RPMI8226 (cell line): Measurements from ENCODE around the gene DCP2.

Experiments used
- DNase-seq: peaks from one replicate; pipeline ENCODE4 v3.0.0-alpha.2; 2015

DCP2 gene

DNA sequence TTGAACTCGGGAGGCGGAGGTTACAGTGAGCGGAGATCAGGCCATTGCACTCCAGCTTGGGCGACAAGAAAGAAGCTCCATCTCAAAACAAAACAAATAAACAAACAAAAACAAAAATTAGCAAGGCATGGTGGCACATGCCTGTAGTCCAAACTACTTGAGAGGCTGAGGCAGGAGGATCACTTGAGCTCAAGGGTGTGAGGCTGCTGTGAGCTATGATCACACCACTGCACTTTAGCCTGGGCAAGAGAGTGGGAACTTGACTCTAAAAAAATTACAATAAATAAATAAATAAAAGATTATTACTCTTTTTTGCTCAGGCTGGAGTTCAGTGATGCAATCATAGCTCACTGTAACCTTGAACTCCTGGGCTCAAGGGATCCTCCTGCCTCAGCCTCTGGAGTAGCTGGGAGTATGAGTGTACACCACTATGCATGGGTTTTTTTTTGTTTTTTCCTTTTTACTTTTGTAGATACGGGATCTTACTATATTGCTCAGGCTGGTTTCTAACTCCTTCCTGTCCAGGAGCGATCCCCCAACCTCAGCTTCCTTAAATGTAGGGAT lies 9.0 kb upstream of the DCP2 start:
- DNase-seq: no peak

- no peak for DNase-seq
Measured at GRCh38 chr5:112968411-112969106, 8.0 kb upstream of the DCP2 start.

GRCh38 chr5:112971276-112971675 lies 5.3 kb upstream of the DCP2 start:
- no peak for DNase-seq

DNA sequence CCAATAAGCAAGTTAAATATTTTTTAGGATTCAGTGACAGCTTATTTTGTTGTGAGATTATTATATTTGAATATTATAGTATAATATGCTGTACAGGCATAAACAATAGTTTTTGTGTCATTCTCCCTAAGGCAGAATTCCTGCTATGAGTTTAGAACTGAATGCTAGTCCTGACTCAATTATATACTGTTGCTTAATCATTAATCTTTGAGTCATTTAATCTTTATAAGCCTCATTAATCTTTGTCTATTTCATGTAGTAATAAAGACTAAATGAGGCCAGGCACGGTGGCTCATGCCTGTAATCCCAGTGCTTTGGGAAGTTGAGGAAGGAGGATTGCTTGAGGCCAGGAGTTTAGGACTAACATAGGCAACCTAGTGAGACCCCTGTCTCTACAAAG lies 3.6 kb upstream of the DCP2 start:
- no peak for DNase-seq

DNA sequence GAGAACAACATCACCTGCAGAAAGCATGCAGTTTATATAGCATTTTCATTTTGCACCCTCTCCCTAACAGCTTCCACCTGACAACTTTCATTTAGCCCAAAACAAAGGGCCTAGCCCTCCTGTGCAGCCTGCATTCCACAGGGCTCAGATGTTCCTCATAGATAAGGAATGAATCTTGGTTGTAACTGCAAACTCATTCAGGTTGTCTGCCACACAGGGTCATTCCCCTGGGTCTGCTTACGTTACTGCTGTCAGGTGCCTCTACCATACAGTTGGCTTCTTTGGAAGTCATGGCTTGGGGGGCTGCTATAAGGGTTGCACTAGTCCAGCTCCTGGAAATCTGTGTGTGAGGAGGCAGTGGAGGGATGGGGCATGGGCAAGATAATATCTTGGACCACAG lies 2.7 kb upstream of the DCP2 start:
- no peak for DNase-seq

- DNase-seq: no peak
Measured at GRCh38 chr5:112974901-112975300, 1.7 kb upstream of the DCP2 start.

GRCh38 chr5:112975721-112976431 lies 722 bp upstream of the DCP2 start:
- DNase-seq: no peak

DNA sequence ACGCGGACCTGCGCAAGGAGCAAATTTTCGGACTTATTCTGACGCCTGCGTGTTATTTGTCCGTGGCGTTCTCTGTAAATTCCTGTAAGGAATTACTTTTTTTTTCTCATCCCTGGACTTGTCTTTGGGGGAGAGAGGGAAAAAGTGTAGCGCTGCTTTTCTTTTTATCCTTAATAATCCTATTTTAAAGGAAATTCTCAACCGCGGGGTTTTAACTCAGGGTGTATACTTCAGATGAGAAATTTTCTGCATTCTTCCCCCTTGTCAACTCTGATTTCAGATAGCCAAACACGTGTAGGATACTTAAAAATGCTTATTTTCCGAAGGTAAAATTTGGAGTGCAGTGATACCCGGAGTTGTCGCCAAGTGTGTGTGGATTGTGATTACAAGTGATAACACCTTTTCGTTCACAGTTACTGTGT lies 853 bp downstream of the DCP2 start:
- DNase-seq: peak; percentile 18

DNA sequence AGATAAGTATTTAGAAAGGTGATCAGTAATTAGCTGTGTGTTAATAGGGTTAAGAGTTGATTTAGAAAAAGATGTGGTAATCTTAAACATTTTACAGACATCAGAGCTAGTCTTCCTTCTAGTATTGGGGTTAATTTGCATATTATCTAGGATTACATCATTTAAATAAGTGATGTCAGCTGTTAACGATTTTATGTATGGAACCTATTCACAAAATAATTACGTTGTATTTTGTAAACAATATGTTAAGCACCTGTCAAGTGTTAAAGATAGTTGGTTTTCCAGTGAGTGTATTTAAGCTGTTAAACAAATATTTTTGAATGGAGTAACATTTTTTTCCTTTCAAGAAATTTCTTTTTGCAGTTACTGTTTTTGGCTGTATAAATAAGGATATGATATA lies 2.2 kb downstream of the DCP2 start:
- DNase-seq: no peak

- no peak for DNase-seq
Measured at GRCh38 chr5:112979723-112980122, 3.1 kb downstream of the DCP2 start.

- DNase-seq: no peak
Measured at GRCh38 chr5:112983363-112983762, 6.8 kb downstream of the DCP2 start.

DNA sequence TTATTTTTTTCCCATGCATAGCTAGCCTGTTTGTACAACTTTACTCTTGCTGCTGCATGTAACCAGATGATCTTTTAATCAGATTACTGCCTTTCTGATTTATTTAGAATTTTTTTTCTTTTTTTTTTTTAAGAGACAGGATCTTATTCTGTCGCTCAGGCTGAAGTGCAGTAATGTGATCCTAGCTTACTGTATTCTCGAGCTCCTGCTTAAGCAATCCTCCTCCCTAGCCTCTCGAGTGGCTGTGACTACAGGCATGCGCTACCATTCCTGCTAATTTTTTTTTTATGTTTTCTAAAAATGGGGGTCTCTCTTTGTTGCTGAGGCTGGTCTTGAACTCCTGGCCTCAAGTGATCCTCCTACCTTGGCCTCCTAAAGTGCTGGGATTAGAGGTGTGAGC lies 9.6 kb downstream of the DCP2 start:
- no peak for DNase-seq

- peak; percentile 75 for DNase-seq
Measured at GRCh38 chr5:112995764-112996618, 19.4 kb downstream of the DCP2 start.

GRCh38 chr5:112996830-112997374 lies 20.3 kb downstream of the DCP2 start:
- no peak for DNase-seq

DNA sequence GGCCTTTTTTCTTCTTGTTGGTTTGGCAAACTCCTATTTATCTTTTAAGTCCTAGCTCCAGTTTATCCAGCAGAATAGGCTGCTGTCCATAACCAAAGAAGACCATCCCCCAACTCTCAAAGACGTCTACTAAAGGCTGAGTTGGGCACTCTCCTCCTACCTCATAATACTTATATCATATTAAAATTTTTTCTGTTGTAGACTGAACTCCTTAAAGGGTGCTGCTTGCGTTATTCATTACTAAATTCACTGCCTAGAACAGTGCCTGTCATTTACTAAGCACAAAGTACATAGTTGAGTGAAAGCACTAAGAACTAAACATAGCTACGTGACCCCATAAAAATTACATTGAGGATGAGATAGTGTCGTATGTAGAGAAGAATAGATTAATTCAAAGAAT lies 21.7 kb downstream of the DCP2 start:
- DNase-seq: no peak

- DNase-seq: no peak
Measured at GRCh38 chr5:113000466-113000865, 23.9 kb downstream of the DCP2 start.

GRCh38 chr5:113002423-113002822 lies 25.8 kb downstream of the DCP2 start:
- no peak for DNase-seq

DNA sequence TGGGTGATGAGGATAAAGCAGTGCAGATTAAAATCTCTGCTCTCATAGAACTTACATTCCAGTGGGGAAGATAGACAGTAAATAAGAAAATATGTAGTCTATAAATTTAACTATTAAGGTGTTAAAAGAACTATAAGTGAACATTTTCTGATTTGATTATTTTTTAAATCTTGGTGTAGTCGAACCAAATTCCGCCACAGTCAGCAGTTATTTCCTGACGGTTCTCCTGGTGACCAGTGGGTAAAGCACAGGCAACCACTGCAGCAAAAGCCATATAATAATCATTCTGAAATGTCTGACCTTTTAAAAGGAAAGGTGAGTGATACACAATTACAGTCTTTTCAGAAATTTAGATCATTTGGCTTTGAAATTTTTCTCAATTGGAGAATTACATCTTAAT lies 27.2 kb downstream of the DCP2 start:
- no peak for DNase-seq

- no peak for DNase-seq
Measured at GRCh38 chr5:113005454-113005853, 28.9 kb downstream of the DCP2 start.

- no peak for DNase-seq
Measured at GRCh38 chr5:113017881-113018635, 41.5 kb downstream of the DCP2 start.

DNA sequence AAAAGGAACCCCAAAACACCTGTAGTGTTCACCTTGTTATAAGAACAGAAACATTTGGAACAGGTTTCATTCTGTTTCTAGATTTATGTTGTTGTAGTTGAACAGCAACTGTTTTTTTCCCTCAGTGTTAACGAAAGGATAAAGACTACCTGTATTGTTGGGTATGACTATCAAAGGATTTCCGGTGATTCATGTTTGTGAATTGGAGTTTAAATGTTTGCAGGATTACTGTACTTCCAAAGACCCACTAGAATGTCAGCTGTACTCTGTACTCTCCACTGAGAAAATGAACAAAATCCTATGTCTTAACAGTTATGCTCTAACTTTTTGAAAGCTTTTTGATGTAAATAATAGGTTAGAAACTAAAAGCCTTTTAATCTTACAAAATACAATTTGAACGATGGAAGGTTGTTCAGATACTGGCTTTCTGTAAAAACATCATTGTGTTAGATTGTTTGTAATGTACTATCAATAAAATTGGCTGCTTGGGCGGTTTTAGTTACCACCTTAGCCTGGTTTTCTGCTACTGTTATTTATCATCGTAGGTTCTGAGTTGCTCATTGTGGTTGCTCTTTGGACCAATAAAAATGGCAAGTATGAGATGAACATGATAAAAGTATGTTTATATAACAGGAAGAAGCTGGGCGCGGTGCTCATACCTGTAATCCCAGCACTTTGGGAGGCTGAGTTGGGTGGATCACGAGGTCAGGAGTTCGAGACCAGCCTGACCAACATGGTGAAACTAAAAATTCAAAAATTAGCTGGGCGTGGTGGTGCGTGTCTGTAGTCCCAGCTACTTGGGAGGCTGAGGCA lies 44.1 kb downstream of the DCP2 start:
- no peak for DNase-seq
